HG03432 (cell line): ENCODE measurements around the gene EYA2.
"Not testable (repeated sequence)": the region's sequence is repeated elsewhere in the genome, so short reads cannot be mapped to it uniquely, and the experiment has no call there.

Experiments used
- ATAC-seq: cut with Tn5 transposase; IDR thresholded peaks from one replicate; pipeline ENCODE4 v1.9.1; 2021; ENCODE audit warnings: mild to moderate bottlenecking, moderate library complexity; ENCODE audit not compliant: unreplicated experiment

The EYA2 gene

DNA sequence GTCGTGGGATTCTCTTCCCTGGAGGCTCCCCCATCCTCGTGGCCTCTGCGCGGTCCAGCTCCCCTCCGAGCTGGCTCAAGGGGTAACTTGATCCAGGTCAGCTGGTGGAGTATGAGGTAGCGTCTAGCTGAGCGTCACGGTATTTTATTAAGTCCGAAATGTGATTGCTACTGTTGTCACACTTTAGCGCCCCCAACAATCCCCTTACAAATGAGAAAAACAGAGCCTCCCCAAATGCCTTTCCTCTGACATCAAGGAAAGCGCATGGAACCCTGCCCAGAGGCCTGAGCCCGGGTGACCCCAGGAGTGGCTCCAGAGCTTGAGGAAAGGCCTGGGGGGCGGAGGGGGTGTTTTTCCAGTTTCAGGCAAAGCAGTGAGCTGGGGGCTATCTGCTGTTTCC lies 269.5 kb downstream of the EYA2 start:
- ATAC-seq, result no peak

DNA sequence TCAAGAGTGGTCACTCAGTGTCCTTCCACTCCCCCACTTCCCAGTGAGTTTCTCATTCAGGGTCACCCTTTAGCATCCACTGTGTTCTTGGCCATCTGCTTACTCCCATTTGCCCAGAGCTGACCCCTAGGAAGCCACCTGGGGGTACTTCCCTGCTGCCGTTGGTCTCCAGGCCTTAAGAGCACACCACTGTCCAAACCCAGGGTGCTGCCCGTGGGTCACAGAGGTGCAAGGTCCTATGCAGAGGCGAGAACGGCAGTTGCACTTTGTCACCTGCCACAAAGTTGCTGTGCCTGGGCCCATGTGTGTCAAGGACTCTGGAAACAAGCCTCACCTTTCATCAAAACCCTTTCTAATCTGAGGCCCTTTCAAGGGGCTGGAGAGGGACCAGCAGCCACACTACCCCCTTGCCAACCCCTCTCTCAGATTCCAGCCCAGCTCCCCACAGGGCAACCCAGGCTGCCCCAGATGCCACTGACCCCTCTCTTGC lies 270.8 kb downstream of the EYA2 start:
- no peak for ATAC-seq

DNA sequence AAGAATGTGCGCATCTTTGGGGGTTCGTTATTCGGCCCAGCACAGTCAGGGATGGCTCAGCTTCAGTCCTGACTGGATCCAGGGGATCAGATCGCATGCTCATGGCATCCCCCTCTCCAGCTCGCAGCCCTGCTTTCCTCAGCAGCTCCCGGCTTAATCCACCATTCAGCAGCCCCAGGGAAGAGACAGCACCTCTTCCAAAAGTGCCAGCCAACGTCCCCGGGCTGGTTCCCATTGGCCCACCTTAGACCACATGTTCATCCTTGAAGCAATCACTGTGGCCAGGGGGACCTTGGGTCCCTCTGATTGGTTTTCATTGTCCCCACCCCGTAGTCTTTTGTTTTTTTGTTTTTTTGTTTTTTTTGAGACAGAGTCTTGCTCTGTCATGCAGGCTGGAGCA lies 273.2 kb downstream of the EYA2 start:
- ATAC-seq, result no peak

GRCh38 chr20:47172579-47172978 lies 277.9 kb downstream of the EYA2 start:
- no peak for ATAC-seq

DNA sequence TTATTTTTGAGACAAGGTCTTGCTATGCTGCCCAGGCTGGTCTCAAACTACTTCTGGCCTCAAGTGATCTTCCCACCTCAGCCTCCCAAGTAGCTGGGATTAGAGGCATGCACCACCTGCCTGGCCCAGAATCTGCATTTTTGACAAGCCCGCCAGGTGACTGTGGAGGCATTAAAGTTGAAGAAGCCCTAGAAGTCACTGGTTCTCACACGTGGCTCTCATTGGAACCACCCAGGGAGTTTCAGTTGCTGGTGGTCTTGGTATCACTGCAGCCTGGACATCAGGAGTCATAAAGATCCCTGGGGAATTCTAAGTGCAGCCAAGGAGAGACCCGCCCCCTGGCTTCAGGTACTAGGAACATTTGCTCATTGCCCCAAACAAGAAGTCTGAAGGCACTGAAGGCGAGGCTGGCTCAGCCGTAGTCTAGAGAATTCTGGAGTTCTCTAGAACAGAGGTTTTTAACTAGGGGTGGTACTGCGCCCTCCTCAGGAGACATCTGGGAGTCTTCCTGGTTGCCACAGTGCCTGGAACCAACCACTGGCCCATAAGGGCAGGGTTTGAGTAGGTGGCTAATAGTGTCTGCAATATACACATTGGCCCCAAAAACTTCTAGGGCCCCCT lies 279.1 kb downstream of the EYA2 start:
- ATAC-seq, result no peak

GRCh38 chr20:47174456-47175243 lies 280.0 kb downstream of the EYA2 start:
- no peak for ATAC-seq

DNA sequence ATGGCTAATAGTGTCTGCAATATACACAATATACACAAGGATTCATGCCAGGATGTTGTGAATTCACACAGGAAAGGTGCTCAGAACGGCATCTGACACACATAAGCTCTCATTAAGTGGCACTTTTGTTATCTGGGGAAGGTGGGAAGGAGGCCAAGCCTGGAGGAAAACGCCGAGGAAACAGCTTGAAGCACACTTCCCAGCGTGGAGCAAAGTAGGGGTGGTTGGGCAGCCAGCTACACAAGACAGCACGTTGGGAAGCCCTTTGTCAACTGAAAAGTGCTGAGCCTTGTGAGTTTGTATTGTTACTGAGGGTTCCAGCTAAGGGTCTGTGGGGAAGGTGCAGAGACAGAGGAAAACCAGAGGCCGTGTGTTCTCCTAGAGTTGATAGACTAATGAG lies 280.9 kb downstream of the EYA2 start:
- no peak for ATAC-seq

GRCh38 chr20:47176217-47176616 lies 281.6 kb downstream of the EYA2 start:
- not testable (repeated sequence) for ATAC-seq

- no peak for ATAC-seq
Measured at GRCh38 chr20:47178277-47178676, 283.6 kb downstream of the EYA2 start.

GRCh38 chr20:47178851-47179250 lies 284.2 kb downstream of the EYA2 start:
- ATAC-seq, result no peak

DNA sequence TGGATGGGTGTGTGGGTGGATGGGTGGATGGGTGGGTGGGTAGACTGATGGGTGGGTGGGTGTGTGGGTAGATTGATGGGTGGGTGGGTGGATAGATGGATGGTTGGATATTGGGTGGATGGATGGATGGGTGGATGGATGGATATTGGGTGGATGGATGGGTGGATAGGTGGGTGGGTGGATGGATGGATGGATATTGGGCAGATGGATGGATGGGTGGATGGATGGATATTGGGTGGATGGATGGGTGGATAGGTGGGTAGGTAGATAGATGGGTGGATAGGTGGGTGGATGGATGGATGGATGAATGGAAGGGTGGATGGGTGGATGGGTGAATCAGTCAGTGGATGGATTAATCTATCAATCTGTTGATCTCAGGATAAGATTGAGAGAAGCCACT lies 284.6 kb downstream of the EYA2 start:
- ATAC-seq, result no peak

DNA sequence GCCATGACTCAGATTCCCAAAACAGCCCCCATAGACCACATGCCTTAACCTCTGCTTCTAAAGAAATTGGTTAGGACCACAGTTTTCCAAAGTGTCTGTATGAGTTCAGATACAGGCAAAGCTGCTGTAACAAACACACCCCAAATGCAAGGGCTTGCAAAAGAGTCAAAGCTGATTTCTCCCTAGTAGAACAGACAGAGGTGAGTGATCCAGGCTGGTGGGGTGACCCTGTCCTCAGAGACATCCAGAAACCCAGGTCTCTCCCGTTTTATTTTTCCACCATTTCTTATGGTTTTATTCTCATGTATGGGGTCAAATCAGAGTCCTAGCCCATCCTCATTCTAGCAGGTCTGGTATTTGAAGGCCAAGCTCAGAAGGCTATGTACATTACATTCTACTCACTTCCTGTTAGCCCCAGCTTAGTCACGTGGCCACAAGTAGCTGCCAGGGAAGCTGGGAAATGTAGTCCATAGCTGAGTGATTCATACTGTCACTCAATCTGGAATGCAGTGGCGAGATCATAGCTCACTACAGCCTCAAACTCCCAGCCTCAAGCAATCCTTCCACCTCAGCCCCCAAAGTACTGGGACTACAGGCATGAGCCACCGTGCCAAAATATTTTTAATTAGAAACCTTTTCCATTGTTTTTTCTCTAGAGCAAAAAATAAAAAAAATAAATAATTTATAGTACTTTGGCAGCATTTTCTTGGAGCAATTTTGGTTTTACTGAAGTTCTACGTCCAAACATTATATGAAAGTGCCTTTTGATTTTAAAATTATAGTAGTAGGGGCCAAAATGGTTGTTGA lies 286.6 kb downstream of the EYA2 start:
- ATAC-seq, result no peak

DNA sequence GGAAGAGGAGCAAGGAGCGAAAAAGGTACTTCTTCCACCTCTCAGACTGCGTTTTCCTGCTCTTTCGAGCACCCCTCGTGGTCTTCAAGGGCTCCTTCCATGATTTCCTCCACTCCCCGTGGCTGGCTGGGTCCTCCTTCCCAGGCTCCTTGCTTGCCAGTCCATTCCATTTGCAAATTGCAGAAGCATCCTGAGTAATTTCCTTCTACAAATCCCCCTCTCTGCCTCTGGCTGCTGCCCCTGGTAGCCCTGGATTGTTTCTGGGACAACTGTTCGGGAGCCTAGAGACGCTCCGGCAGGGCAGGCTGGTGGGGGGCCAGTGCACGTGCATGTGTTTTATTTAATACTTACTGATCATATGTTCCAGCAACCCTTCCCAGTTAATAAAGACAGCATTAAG lies 288.7 kb downstream of the EYA2 start:
- no peak for ATAC-seq

DNA sequence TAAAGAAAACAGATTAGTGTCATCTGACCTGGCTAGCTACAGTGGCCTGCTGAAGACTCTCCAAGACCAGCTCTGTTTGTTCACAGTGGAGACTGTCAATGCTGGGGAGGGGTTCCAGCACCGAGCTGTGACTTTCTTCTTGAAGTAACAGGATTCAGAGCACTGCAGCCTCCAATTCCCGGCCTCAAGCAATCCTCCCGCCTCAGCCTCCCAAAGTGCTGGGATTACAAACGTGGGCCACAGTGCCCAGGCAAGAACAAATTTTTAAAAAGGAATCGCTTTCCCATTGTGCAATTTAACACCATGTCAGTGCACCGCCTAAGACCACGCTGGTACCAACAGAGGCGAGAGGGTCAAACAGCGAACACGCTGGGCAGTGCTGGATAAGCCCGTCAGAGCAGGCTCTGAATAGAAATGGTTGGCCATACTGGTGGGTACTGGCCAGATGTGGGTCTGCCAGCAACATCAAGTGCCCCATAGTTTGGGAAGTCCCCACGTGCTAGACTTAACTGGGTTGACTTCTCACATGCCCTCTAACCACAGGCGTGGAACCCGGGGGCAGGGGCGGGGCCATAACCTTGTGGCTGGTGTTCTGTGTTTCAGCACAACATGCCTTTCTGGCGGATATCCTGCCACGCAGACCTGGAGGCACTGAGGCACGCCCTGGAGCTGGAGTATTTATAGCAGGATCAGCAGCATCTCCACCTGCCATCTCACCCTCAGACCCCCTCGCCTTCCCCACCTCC lies 293.0 kb downstream of the EYA2 start:
- ATAC-seq, result no peak

DNA sequence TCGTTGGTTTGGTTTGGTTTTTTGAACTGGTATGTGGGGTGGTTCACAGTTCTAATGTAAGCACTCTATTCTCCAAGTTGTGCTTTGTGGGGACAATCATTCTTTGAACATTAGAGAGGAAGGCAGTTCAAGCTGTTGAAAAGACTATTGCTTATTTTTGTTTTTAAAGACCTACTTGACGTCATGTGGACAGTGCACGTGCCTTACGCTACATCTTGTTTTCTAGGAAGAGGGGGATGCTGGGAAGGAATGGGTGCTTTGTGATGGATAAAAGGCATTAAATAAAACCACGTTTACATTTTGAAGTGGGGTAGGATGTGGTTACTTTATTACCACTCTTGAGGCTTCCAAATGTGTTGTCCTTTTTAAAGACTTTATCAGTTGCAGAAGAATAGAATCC lies 293.9 kb downstream of the EYA2 start:
- no peak for ATAC-seq

GRCh38 chr20:47189060-47189459 lies 294.4 kb downstream of the EYA2 start:
- ATAC-seq, result no peak

DNA sequence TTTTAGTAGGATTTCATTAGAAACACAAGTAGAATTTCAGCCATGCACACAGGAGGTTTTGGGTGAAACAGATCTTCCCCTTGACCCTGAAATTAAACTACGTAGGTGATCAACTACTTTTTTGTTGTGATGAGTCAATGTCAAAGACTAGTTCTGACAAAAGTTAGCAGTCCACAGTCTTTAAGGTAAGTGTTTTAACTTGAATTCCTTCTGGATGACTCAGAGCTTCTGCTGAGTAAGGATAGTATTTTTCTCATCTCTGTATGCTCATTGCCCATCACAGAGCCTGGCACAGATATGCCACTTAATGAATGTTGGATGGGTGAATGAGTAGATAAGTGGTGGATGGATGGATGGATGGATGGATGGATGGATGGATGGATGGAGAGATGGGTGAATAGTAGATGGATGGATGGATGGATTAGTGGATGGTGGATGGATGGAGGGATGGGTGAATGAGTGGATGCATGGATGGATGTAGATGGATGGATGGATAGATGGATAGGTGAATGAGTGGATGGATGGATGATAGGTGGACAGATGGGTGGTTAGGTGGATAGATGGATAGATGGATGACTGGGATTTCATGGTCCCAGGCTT lies 296.5 kb downstream of the EYA2 start:
- ATAC-seq, result no peak

DNA sequence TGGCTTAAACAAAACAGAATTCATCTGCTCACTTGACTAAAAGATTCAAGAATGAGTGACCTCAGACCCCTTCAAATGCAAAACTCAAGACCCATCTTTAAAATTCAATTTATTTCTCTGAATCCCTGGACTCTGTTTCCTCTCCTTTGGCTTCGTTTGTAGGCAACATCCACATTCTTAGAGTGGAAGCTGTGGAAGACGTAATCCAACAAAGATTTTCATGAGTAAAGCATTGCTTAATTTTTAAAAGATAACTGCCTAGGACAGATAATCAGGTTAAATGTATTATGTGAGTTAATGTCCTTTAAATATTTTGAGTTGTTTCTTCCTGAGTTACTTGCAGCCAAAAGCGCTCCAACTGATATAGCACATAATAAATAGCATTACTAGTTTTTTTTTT lies 297.3 kb downstream of the EYA2 start:
- no peak for ATAC-seq

DNA sequence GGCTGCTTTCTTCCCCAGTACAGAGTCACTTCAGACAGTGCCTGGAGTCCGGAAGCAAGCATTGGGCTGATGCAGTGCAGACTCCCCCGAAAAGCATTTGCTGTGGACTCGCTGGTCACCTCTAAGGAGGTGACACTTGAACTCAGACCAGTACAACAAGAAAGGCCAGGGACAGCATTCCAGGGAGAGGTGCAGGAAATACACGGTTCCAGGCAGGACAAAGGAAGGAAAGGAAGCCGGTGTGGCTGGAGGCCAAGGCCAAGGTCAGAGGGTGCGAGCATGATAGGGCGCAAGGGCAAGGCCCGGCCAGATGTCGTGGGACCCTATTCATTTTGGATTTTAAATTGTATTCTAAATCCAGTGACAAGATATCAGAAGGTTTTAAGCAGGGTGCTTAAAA lies 300.9 kb downstream of the EYA2 start:
- no peak for ATAC-seq
